AG04450 (cell line): ENCODE measurements around the gene CDX1. TPM values are rescaled to one million over a fixed set of nuclear protein-coding genes. Genes with fewer than 3 reads are reported as not detected.

Source experiments
- CTCF ChIA-PET: fragments of 300-600, 350-600 bp; formaldehyde crosslinking; extraction: SDS; loops from one replicate; lab custom pipeline; 2022; ENCODE audit warnings: antibody characterized with exemption, inconsistent platforms; lab: Charles Lee
- POLR2A ChIA-PET: fragments of 350-600 bp; formaldehyde crosslinking; extraction: SDS; loops from one replicate; lab custom pipeline; 2021; ENCODE audit warnings: antibody characterized with exemption, inconsistent platforms; lab: Yijun Ruan, JAX
- DNase-seq: peaks from one replicate; pipeline ENCODE4 v3.0.0-alpha.2; 2011; ENCODE audit warnings: low read depth, low spot score
- H3K27ac ChIP-seq: one replicate; pipeline ENCODE4 v1.5.1; 2012; ENCODE audit warnings: low read depth, low read length, control low read depth
- H3K27me3 ChIP-seq: one replicate; pipeline ENCODE4 v1.6.0; 2012; ENCODE audit warnings: low read length; ENCODE audit not compliant: control insufficient read depth, insufficient read depth
- H3K4me3 ChIP-seq: 2 replicates; pipeline ENCODE4 v1.5.1; 2011; ENCODE audit warnings: mild to moderate bottlenecking, low read depth, low read length, control low read depth
- H3K9me3 ChIP-seq: 2 replicates; pipeline ENCODE4 v1.5.1; 2012; ENCODE audit warnings: low read length; ENCODE audit not compliant: control insufficient read depth, insufficient read depth
- polyA plus RNA-seq: library from polyadenylated mRNA; depleted of rRNA; stranded (reverse); fragments of >200 nt; gene quantifications from 2 replicates; pipeline ENCODE4 v1.2.3, GENCODE V29; 2011
- TF ChIP-seq, protein P1 (sequence below): IDR thresholded peaks from 2 replicates; pipeline ENCODE4 v1.5.1; 2011; ENCODE audit warnings: low read depth, low read length, control low read depth, inconsistent platforms

CDX1 gene
- polyA plus RNA-seq, 1 experiment: 0.30 TPM

DNA sequence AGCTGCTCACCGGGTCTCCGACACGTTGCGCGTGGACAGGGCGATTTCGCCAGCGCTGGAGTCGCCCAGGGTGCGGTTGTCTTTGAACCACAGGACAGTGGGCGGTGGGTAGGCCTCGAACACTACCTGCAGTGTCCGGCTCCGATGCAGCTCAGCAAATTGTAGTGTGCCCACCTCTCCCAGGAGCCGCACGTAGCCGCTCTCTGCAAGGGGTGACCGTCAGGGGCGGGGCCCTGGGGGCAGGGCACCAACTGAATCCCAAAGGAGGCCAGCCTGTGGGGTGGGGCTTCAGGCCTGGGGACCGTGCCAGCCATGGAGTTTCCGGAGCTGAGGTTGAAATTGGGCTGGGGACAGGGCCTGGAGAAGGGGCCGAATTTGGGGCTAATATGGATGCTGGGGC is 33.8 kb upstream of the CDX1 start:
- ChIA-PET CTCF (interaction anchor here (6.2 kb wide), 1 partner anchor 84 kb away, joined by 59 read pairs; no protein-coding TSS in a partner anchor), POLR2A (interaction anchor here (0.6 to 1.0 kb wide), 2 partner anchors 11 to 316 kb away, joined by 3 read pairs; partner anchors contain the start of gene RPS14)
- no peak for DNase-seq
- Histone ChIP-seq H3K27me3 (no peaks in the 10 kb centered on the region), H3K27ac (peak overlapping the region; percentile 52), H3K9me3 (no peaks in the 10 kb centered on the region; the same call in 1 of the 2 replicates), H3K4me3 (no peak overlapping the region)
- TF ChIP-seq, protein P1, sequence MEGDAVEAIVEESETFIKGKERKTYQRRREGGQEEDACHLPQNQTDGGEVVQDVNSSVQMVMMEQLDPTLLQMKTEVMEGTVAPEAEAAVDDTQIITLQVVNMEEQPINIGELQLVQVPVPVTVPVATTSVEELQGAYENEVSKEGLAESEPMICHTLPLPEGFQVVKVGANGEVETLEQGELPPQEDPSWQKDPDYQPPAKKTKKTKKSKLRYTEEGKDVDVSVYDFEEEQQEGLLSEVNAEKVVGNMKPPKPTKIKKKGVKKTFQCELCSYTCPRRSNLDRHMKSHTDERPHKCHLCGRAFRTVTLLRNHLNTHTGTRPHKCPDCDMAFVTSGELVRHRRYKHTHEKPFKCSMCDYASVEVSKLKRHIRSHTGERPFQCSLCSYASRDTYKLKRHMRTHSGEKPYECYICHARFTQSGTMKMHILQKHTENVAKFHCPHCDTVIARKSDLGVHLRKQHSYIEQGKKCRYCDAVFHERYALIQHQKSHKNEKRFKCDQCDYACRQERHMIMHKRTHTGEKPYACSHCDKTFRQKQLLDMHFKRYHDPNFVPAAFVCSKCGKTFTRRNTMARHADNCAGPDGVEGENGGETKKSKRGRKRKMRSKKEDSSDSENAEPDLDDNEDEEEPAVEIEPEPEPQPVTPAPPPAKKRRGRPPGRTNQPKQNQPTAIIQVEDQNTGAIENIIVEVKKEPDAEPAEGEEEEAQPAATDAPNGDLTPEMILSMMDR: no peak

DNA sequence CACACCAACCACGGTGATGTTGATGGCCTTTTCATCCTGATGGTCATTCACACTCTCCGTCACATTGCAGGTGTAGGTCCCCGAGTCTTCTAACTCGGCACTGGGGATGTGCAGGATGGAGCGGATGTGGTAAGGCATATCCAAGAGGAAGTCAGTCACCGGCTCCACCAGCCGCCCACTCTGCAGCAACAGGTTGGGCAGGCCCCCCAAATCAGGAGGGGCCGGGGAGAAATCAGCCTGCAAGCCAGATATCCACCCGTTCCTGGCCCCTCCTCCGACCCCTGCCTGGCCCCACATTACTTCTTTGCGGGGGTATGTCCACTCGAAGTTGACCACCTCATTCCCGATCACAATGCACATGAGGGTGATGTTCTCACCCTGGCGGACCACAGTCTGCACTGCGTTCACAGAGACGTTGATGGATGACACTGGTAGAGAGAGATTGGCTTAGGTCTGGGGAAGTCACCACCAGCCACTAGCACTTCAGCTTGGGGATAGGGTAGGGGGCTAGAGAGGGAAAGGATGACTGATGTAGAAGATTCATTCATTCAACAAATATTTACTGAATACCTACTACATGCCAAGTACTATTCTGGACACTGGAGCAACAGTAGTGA is 32.9 kb upstream of the CDX1 start:
- CTCF ChIA-PET: interaction anchor here (1.2 to 1.3 kb wide), 2 partner anchors 12 to 85 kb away, joined by 3 to 5 read pairs; no protein-coding TSS in a partner anchor
- DNase-seq: no peak
- Histone ChIP-seq H3K9me3 (no peaks in the 10 kb centered on the region; the same call in 1 of the 2 replicates), H3K4me3 (no peak overlapping the region), H3K27me3 (no peaks in the 10 kb centered on the region), H3K27ac (no peak overlapping the region)
- TF ChIP-seq, protein P1: no peak
- POLR2A ChIA-PET: interaction anchor here (1.0 kb wide), 1 partner anchor 10 kb away, joined by 3 read pairs; no protein-coding TSS in a partner anchor

DNA sequence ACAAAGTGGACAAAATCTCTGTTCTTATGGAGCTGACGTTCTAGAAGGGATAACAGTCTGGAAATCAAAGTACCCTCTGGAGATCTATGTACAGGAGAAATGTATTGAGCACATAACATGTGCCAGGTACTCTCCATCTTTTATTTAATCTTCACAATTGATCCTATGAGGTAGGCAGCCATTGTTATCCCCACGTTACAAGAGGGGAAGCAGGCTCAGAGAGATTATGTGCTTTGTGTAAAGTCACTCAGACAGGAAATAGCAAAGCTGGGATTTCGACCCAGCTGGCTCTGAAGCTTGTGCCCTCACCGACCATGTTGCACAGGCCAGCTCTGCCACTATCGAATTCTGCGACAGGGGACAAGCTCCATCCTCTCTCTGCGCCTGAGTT is 32.4 kb upstream of the CDX1 start:
- Histone ChIP-seq H3K27ac (peak overlapping the region; percentile 40), H3K4me3 (no peak overlapping the region), H3K9me3 (no peaks in the 10 kb centered on the region; the same call in 1 of the 2 replicates), H3K27me3 (no peaks in the 10 kb centered on the region)
- ChIA-PET POLR2A (no interaction called here), CTCF (interaction anchor here (1.2 to 1.3 kb wide), 2 partner anchors 11 to 85 kb away, joined by 3 to 5 read pairs; no protein-coding TSS in a partner anchor)
- TF ChIP-seq, protein P1: no peak
- no peak for DNase-seq

DNA sequence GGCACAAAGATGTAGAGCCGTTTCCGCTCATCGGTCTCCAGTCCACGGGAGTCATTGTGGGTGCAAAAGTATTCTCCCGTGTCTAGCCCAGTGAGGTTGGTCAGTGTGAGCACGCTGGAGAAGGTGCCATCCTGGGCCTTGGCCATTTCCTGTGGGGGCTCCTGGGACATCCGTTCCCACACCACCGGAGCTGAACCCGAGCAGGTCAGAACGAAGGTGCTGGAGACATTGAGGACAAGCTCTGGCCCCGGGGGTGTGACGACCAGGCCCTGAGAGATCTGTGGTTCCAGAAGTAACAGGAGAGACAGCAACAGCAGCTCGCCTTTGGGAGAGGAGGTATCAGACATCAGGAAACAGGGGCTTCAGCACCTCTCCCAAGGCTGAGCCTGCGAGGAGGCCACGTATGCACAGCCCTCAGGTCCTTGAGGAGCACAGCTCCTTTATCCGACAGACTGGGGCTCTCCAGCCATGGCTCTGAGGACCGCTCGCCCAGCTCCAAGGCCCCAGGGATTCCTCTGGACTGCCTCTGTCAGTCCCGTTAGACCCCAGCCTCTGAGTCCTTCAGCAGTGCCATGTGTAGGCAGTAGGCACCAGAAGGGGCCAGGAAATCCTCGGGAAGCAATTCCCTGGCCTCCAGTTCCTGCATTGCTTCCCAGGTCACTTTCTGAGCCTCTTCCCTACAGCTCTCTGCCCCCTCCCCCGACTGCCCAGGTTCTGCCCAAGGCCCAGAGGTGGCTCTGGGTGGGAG is 30.8 kb upstream of the CDX1 start:
- TF ChIP-seq, protein P1: no peak
- ChIA-PET CTCF (interaction anchor here (0.7 kb wide), 1 partner anchor 83 kb away, joined by 3 read pairs; no protein-coding TSS in a partner anchor), POLR2A (interaction anchor here (1.2 kb wide), 1 partner anchor 9 kb away, joined by 3 read pairs; no protein-coding TSS in a partner anchor)
- no peak overlapping the region for H3K4me3 ChIP-seq
- DNase-seq: no peak
- H3K9me3 ChIP-seq: no peaks in the 10 kb centered on the region; the same call in 1 of the 2 replicates
- no peaks in the 10 kb centered on the region for H3K27me3 ChIP-seq
- H3K27ac ChIP-seq: peak overlapping the region; percentile 40
